GM12891 (cell line): ENCODE data around the gene KEAP1.

Source experiments
- POLR2A ChIP-seq: IDR thresholded peaks from 2 replicates; pipeline ENCODE4 v1.6.1; 2011; ENCODE audit warnings: low read depth, low read length, control low read depth
- POLR2AphosphoS5 ChIP-seq: IDR thresholded peaks from 2 replicates; pipeline ENCODE4 v1.6.1; 2011; ENCODE audit warnings: low read depth, low read length, control low read depth
- SPI1 ChIP-seq: IDR thresholded peaks from 2 replicates; pipeline ENCODE4 v1.6.1; 2011; ENCODE audit warnings: low read depth, low read length, control low read depth
- TAF1 ChIP-seq: IDR thresholded peaks from 2 replicates; pipeline ENCODE4 v1.6.1; 2011; ENCODE audit warnings: low read depth, low read length, control low read depth

GRCh38 chr19:10549733-10550132 is 46.6 kb upstream of the KEAP1 start:
- no peak for TF ChIP-seq POLR2A
- TF ChIP-seq POLR2AphosphoS5: no peak
- no peak for TF ChIP-seq TAF1
- no peak for TF ChIP-seq SPI1
